Gastroesophageal sphincter (tissue), 3 donors: ENCODE data around the gene ARAP3.

Experiments
- EP300 ChIP-seq: sonication (generic); formaldehyde crosslinking; IDR thresholded peaks from one replicate; pipeline ENCODE4 v1.6.1; 2017; ENCODE audit warnings: antibody characterized with exemption, mild to moderate bottlenecking
- POLR2A ChIP-seq, 2 donors: fragments of 450-650 bp; IDR thresholded peaks; one replicate each; pipeline ENCODE4 v1.6.1; 2017; ENCODE audit warnings: antibody characterized with exemption in 2 of 2, mild to moderate bottlenecking in 2 of 2, moderate library complexity in 1 of 2
- POLR2AphosphoS5 ChIP-seq: sonication (generic); formaldehyde crosslinking; IDR thresholded peaks from one replicate; pipeline ENCODE4 v1.6.1; 2017; ENCODE audit warnings: antibody characterized with exemption
- TF ChIP-seq, protein P1 (sequence below), 4 experiments: fragments of 200-600 bp in 2 of 4; fragments of 450-650 bp in 2 of 4; sonication (generic) in 1 of 4; IDR thresholded peaks; one replicate each; pipeline ENCODE4 v1.5.1; 2017 to 2019; ENCODE audit warnings: antibody characterized with exemption in 4 of 4, mild to moderate bottlenecking in 2 of 4, moderate library complexity in 2 of 4

DNA sequence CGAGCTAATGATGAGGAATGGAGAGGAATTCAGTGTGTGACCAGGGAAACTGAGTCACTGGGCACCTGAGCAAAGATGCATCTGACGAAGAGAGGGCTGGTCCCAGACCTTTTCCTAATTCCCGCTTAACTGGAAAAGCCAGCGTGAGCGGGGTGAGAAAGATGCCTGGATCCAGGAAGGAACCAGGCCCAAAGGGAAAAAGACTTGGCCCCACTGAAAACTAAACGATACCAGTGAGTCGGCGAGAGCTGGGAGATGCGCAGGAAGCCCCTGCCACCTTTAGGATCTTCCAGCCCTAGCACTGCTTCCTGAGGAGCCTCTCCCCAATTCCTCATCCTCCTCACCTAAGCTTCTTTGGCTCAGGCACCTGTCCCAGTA is 30.3 kb downstream of the ARAP3 start:
- TF ChIP-seq, protein P1, sequence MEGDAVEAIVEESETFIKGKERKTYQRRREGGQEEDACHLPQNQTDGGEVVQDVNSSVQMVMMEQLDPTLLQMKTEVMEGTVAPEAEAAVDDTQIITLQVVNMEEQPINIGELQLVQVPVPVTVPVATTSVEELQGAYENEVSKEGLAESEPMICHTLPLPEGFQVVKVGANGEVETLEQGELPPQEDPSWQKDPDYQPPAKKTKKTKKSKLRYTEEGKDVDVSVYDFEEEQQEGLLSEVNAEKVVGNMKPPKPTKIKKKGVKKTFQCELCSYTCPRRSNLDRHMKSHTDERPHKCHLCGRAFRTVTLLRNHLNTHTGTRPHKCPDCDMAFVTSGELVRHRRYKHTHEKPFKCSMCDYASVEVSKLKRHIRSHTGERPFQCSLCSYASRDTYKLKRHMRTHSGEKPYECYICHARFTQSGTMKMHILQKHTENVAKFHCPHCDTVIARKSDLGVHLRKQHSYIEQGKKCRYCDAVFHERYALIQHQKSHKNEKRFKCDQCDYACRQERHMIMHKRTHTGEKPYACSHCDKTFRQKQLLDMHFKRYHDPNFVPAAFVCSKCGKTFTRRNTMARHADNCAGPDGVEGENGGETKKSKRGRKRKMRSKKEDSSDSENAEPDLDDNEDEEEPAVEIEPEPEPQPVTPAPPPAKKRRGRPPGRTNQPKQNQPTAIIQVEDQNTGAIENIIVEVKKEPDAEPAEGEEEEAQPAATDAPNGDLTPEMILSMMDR (IDR thresholded peaks at IDR 0.05) = no peak
- TF ChIP-seq POLR2A (IDR thresholded peaks at IDR 0.05) (no peak), EP300 (no peak), POLR2AphosphoS5 (no peak)
